Activated CD8-positive, alpha-beta memory T cell treated with anti-CD3 and anti-CD28 coated beads, Interleukin-2, amount 50 U/mL, for 1 hour (primary cell): Measurements from ENCODE around the gene KISS1.
"Not testable (repeated sequence)": the region's sequence is repeated elsewhere in the genome, so short reads cannot be mapped to it uniquely, and the experiment has no call there.

Experiments used
- DNase-seq: peaks from one replicate; pipeline ENCODE4 v3.0.0-alpha.2; 2020; ENCODE audit errors: extremely low read depth

The KISS1 gene

GRCh38 chr1:204196068-204196795 is at the start of gene KISS1:
Gene KISS1, minus strand, starts transcription at chr1:204196491. Its CDS starts 3,615 bp downstream, at chr1:204192876.
- DNase-seq = no peak

GRCh38 chr1:204242920-204243319 is 46.6 kb upstream of the KISS1 start:
- DNase-seq = no peak

- no peak for DNase-seq
These were observed 45.6 kb upstream of the KISS1 start for GRCh38 chr1:204241914-204242313.

- DNase-seq = no peak
These were observed 44.8 kb upstream of the KISS1 start for GRCh38 chr1:204241050-204241449.

GRCh38 chr1:204240233-204240632 is 43.9 kb upstream of the KISS1 start:
- DNase-seq = no peak

GRCh38 chr1:204239401-204239800 is 43.1 kb upstream of the KISS1 start:
- DNase-seq = not testable (repeated sequence)

- DNase-seq = not testable (repeated sequence)
These were observed 42.2 kb upstream of the KISS1 start for GRCh38 chr1:204238520-204238919.

- DNase-seq = not testable (repeated sequence)
These were observed 41.2 kb upstream of the KISS1 start for GRCh38 chr1:204237515-204237914.

- no peak for DNase-seq
These were observed 36.2 kb upstream of the KISS1 start for GRCh38 chr1:204232526-204232925.

- DNase-seq = no peak
These were observed 33.9 kb upstream of the KISS1 start for GRCh38 chr1:204230211-204230610.

- no peak for DNase-seq
These were observed 32.6 kb upstream of the KISS1 start for GRCh38 chr1:204228896-204229295.

GRCh38 chr1:204227996-204228785 is 31.9 kb upstream of the KISS1 start:
- DNase-seq = no peak

- no peak for DNase-seq
These were observed 31.1 kb upstream of the KISS1 start for GRCh38 chr1:204227351-204227750.

GRCh38 chr1:204225841-204226735 is 29.8 kb upstream of the KISS1 start:
- no peak for DNase-seq

GRCh38 chr1:204224655-204225054 is 28.4 kb upstream of the KISS1 start:
- no peak for DNase-seq

GRCh38 chr1:204223129-204223860 is 27.0 kb upstream of the KISS1 start:
- DNase-seq = no peak

GRCh38 chr1:204222764-204223055 is 26.4 kb upstream of the KISS1 start:
- DNase-seq = no peak

GRCh38 chr1:204222006-204222763 is 25.9 kb upstream of the KISS1 start:
- DNase-seq = no peak

- no peak for DNase-seq
These were observed 25.0 kb upstream of the KISS1 start for GRCh38 chr1:204221271-204221670.

- DNase-seq = no peak
These were observed 23.8 kb upstream of the KISS1 start for GRCh38 chr1:204219971-204220616.
